ENCODE data around the gene DOCK9.
"Not testable (repeated sequence)": the region's sequence is repeated elsewhere in the genome, so short reads cannot be mapped to it uniquely, and the experiment has no call there.

DOCK9 gene

GRCh38 chr13:98761986-98762616 is 215.8 kb downstream of the DOCK9 start:
- DNase-seq (ENCODE audit: low spot score) = no peak

GRCh38 chr13:98761126-98761985 is 216.5 kb downstream of the DOCK9 start:
- peak; percentile 70 for DNase-seq (ENCODE audit: low spot score)
- no peak for TF ChIP-seq CTCF (IDR thresholded peaks at IDR 0.05; ENCODE audit: extremely low read depth, missing control alignments)

More at GRCh38 chr13:98761986-98762616, 215.8 kb downstream of the DOCK9 start:
- TF ChIP-seq CTCF (IDR thresholded peaks at IDR 0.05; ENCODE audit: extremely low read depth, missing control alignments) = no peak

GRCh38 chr13:98755729-98756128 is 222.1 kb downstream of the DOCK9 start:
- no peak for TF ChIP-seq CTCF (IDR thresholded peaks at IDR 0.05; ENCODE audit: extremely low read depth, missing control alignments)
- no peak for DNase-seq (ENCODE audit: low spot score)

- no peak for TF ChIP-seq CTCF (IDR thresholded peaks at IDR 0.05; ENCODE audit: extremely low read depth, missing control alignments)
- no peak for DNase-seq (ENCODE audit: low spot score)
These were observed 222.7 kb downstream of the DOCK9 start for GRCh38 chr13:98755116-98755515.

- not testable (repeated sequence) for DNase-seq (ENCODE audit: low spot score)
These were observed 223.4 kb downstream of the DOCK9 start for GRCh38 chr13:98754468-98754867.

- DNase-seq (ENCODE audit: low spot score) = no peak
- TF ChIP-seq CTCF (IDR thresholded peaks at IDR 0.05; ENCODE audit: extremely low read depth, missing control alignments) = no peak
These were observed 225.2 kb downstream of the DOCK9 start, which contains the start of gene SLC15A1 for GRCh38 chr13:98752467-98753290. Gene SLC15A1 (minus strand): TSS chr13:98752672. CDS start chr13:98752598, 74 bp downstream.

GRCh38 chr13:98751861-98752466 is 225.9 kb downstream of the DOCK9 start:
- no peak for TF ChIP-seq CTCF (IDR thresholded peaks at IDR 0.05; ENCODE audit: extremely low read depth, missing control alignments)
- DNase-seq (ENCODE audit: low spot score) = no peak
